RWPE1 (cell line): Measurements from ENCODE around the gene KCNK3.
A peak's percentile ranks its signal among the peaks of the same experiment; 100 is the strongest.
"Not testable (repeated sequence)": the region's sequence is repeated elsewhere in the genome, so short reads cannot be mapped to it uniquely, and the experiment has no call there.

ENCODE experiments used
- CTCF ChIA-PET: fragments of 350-600 bp; sonication (Branson Sonifier 250); formaldehyde crosslinking; extraction: SDS; loops from one replicate; lab custom pipeline; 2021; lab: Yijun Ruan, JAX
- POLR2A ChIA-PET: fragments of 400-600 bp; formaldehyde crosslinking; extraction: SDS; loops from one replicate; lab custom pipeline; 2020; ENCODE audit warnings: antibody characterized with exemption; ENCODE audit not compliant: low non-redundant PET; lab: Yijun Ruan, JAX
- DNase-seq: peaks from one replicate; pipeline ENCODE4 v3.0.0; 2012; ENCODE audit warnings: low spot score
- H3K27ac ChIP-seq: fragments of 450-650 bp; 2 replicates; pipeline ENCODE4 v1.5.1; 2017
- CTCF ChIP-seq: fragments of 450-650 bp; conservative IDR thresholded peaks from 2 replicates; pipeline ENCODE4 v1.5.1; 2017; ENCODE audit warnings: low read depth, mild to moderate bottlenecking

KCNK3 gene

GRCh38 chr2:26742048-26742770 is 49.7 kb downstream of the KCNK3 start:
- CTCF ChIA-PET = interaction anchor here (0.7 to 3.4 kb wide), 4 partner anchors 64 to 164 kb away, joined by 3 to 16 read pairs (median 4); no protein-coding TSS in a partner anchor
- TF ChIP-seq CTCF = no peak

DNA sequence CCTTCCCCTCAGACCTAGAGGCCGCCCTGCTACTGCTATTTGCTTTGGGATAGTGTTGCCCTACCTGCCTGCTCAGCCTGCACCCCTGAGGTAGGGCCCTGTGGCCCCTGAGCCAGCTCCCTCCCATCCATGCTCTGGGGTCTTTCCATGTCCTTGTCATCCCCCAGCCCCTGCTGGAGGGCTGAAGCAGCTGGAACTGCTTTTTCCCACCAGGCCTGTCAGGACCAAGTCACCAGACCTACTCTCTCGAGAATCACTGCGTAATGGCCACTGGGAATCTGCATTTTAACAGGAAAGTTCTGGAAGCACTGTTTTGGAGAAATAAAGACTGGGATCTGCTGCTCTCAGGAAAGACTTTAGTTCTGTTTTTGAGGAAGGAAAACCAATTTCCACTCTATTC is 51.3 kb downstream of the KCNK3 start:
- no peak for DNase-seq
- TF ChIP-seq CTCF = no peak
- H3K27ac ChIP-seq = no peak overlapping the region
- POLR2A ChIA-PET = no interaction called here
- CTCF ChIA-PET = interaction anchor here (0.5 to 3.4 kb wide), 4 partner anchors 138 to 165 kb away, joined by 4 to 16 read pairs (median 6); no protein-coding TSS in a partner anchor

More at GRCh38 chr2:26742048-26742770, 49.7 kb downstream of the KCNK3 start:
- no peak for DNase-seq
- POLR2A ChIA-PET = interaction anchor here (0.6 kb wide), 1 partner anchor 126 kb away, joined by 3 read pairs; no protein-coding TSS in a partner anchor
- no peak overlapping the region for H3K27ac ChIP-seq

- no peak overlapping the region for H3K27ac ChIP-seq
- no peak for DNase-seq
- no peak for TF ChIP-seq CTCF
- ChIA-PET POLR2A (interaction anchor here (0.6 kb wide), 1 partner anchor 28 kb away, joined by 6 read pairs; no protein-coding TSS in a partner anchor), CTCF (interaction anchor here (0.6 to 2.4 kb wide), 9 partner anchors 13 to 183 kb away, joined by 3 to 64 read pairs (median 4); partner anchors contain the start of gene CIB4)
These were observed 52.4 kb downstream of the KCNK3 start for GRCh38 chr2:26744953-26745352.

GRCh38 chr2:26745609-26746327 is 53.2 kb downstream of the KCNK3 start:
- H3K27ac ChIP-seq = no peak overlapping the region
- POLR2A ChIA-PET = no interaction called here
- TF ChIP-seq CTCF = peak; percentile 92

DNA sequence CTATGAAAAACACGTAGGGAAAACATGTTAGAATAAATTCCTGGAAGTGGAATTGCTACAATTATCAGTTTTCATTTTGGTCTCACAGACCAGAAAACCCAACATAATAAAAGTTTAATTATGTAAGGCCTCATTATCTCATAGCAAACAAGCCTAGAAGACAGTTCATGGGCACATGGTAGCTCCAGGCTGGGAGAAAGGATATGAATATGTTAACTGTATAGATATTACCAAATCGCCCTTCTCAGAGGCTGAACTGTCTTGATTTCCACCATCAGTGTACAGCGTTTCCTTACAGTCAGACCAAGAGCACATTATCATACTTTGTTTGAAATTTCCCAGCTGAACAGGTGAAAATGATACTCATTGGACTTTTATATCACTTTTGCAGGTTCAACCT is 54.4 kb downstream of the KCNK3 start:
- TF ChIP-seq CTCF = no peak
- no peak for DNase-seq
- CTCF ChIA-PET = interaction anchor here (1.1 to 1.7 kb wide), 2 partner anchors 157 to 169 kb away, joined by 3 to 10 read pairs; no protein-coding TSS in a partner anchor
- POLR2A ChIA-PET = no interaction called here
- H3K27ac ChIP-seq = no peak overlapping the region

More at GRCh38 chr2:26745609-26746327, 53.2 kb downstream of the KCNK3 start:
- DNase-seq = peak; percentile 66
- CTCF ChIA-PET = interaction anchor here (0.6 to 2.4 kb wide), 17 partner anchors 14 to 362 kb away, joined by 3 to 64 read pairs (median 4); partner anchors contain the start of gene CIB4

- DNase-seq, H3K27ac ChIP-seq, POLR2A ChIA-PET, CTCF ChIA-PET: not testable (repeated sequence)
These were observed 57.4 kb downstream of the KCNK3 start for GRCh38 chr2:26749787-26750420.

DNA sequence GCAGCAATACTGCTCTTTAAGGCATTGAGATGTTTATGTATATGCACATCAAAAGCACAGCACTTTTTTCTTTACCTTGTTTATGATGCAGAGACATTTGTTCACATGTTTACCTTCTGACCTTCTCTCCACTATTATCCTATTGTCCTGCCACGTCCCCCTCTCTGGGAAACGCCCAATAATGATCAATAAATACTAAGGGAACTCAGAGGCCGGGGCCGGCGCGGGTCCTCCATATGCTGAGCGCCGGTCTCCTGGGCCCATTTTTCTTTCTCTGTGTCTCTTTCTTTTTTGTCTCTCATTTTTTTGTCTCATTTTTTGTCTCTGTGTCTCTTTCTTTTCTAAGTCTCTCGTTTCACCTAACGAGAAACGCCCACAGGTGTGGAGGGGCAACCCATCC is 57.9 kb downstream of the KCNK3 start:
- DNase-seq, H3K27ac ChIP-seq, CTCF ChIA-PET, POLR2A ChIA-PET: not testable (repeated sequence)
